Hematopoietic multipotent progenitor cell treated with erythropoietin and hydrocortisone succinate and interleukin-3 and kit ligand, for 4 days (in vitro differentiated cells): ENCODE results near the gene TSPAN3.

Source experiments
- DNase-seq: peaks from one replicate; pipeline ENCODE4 v3.0.0-alpha.2; 2015

TSPAN3 gene

DNA sequence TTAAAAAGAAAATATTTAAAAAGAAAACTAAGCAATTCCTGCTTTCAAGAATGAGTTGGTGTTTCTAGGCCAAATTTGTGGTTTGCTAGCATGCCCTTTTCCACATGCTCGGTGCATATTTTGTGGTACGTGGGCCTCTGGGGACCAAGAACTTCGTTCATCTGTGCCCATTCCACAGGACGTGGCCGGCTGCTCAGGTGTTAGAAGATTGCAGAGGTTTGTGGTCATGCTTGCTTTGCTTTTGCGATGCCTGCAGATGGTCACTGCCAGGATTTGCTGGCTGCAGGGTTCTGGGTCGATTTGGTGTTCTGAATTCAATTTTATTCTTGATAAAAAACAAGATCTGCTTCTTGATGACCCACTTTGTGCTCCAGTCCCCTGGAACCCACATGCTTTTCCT is 68.5 kb downstream of the TSPAN3 start:
- no peak for DNase-seq

DNA sequence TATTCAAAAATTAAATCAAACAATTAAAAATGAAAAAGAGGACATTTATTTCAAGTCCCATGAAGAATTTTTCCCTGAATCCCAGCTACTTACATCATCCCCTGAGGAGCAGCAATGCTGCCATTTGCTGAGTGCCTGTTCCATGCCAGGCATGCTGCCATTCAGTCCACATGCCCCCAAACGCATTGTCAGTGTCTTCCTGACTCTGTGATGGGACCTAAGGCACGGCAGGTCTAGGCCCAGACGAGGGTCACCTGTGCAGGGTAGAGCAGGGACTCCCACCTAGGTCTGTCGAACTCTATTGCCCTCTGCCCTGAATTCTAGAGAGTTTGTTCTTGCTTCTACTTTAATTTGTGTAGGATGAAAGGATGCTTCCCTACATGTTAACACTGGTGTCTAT is 68.9 kb downstream of the TSPAN3 start:
- DNase-seq, result no peak

DNA sequence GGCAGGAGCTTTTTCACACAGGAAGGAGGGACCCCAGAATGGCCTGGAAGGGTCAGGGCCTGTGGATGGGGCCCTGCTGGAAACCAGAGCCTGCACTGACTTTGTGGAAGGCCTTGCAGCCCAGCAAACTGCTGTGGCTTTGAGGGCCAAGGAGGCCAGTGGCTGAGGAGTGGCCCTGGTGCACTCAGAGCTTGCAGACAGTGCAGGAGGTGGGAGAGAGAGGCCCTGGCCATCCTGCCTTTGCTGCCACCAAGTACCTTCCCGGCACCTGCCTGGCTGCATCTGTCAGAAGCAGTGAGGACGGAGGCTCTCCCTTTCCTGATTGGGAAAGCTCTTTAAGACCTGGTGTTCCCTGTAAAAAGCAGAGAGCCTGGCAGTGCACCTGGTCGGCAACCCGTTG is 69.6 kb downstream of the TSPAN3 start:
- DNase-seq, result no peak

DNA sequence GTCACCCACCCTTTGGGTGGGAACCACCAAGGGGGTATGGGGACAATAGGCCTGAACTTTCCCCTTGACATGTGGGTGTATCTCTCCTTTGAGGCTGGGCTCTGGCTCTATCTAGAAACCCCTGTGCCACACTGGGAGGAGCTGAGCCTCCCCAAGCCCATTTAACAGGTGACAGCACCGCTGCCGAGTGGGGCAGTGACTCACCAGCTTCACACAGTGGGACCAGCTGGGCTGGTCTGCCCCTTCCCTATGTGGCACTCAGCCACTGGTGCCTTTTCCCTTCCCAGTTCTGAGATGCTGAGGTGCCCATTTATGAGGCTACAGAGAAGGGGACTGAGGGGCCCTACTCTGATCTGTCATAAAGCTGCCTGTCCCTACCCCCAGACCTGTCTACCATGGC is 70.9 kb downstream of the TSPAN3 start:
- DNase-seq, result no peak

DNA sequence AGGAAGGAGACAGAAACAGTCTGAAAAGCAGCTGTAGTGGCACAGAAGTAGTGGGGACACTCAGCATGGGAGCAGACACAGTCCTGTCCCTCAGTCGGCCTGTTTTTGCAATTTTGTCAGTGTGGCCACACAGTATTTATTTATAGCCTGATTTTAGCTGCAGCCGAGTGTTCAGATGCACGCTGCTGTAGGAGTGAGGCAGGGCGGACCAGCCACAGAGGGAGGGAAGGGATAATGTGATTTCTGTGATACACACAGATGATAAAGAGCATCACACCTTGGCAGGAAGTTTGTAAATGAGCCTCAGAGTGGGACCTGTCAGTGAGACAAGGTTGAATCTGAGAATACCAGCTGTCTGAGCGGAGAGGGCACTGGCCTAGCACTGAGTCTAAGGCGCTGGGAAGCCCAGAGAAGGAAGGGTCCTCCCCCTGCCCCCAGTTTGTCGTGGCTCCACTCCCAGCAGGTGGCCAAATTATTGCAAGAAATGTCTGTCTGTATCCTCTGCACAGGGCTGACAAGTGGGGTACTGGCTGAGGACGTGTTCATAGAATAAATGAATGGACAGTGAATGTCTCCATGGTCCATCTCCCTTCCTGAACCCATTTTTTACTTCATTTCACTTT is 72.1 kb downstream of the TSPAN3 start:
- DNase-seq, result no peak

DNA sequence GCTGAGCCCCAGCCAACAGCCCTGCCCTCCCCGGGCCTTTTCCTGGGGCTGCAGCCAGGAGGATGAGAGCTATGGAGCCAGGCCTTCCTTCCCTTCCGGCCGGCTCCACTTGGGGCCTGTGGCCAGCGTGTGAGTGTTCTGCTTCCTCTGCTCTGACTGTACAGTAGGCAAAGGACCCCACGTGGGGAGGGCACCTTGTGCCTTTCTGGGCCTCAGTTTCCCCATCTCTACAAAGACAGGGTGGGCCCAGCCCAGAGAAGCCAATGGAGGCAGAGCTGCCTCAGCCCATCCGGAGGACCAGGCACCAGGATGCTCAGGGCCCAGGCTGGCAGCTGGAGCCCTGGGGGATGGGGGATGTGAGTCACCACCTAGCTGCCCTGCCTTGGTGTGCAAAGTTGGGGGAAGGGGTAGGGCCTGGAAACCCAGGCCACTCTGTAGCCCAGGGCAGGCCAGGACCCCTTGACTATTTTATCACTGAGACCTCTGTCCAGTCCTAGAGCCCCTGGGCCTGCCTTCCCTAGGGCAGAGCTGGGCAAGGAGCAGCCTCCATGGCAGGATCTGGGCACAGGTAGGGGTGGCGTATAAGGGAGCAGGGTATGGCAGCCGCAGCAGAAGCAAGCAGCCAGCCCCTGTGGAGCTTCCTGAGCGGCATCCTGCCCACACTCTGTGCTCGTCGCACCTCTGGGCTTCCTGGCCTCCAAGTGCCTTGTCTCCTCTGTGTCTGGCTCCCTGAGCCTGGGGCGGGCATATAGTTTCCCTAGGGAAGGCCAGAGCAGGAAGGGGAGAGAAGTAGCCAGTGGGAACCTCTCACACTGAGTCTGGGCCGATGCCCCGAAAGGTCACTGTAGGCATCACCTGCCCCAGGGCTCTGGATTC is 74.1 kb downstream of the TSPAN3 start:
- no peak for DNase-seq

DNA sequence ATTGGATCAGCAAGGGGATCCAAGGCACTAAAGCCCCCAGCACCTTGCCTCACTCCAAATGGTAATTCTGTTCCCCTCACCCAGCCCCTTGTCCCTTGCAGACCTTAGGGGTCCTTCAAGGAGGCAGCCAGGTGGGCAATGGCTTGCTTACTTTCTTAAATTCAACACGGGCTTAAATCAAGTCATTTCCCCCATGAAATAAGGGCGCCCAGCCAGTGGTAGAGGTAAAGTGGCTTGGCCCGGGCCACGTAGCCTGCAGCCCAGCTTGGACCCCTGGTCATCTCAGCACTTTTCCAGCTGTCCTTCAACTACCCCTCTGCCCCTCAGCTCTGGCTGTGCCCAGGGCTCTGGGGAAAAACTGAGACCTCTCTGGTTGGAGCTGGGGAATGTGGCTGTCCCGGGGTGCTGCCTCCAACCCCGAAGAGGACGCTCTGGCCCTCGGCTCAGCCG is 74.8 kb downstream of the TSPAN3 start:
- no peak for DNase-seq

DNA sequence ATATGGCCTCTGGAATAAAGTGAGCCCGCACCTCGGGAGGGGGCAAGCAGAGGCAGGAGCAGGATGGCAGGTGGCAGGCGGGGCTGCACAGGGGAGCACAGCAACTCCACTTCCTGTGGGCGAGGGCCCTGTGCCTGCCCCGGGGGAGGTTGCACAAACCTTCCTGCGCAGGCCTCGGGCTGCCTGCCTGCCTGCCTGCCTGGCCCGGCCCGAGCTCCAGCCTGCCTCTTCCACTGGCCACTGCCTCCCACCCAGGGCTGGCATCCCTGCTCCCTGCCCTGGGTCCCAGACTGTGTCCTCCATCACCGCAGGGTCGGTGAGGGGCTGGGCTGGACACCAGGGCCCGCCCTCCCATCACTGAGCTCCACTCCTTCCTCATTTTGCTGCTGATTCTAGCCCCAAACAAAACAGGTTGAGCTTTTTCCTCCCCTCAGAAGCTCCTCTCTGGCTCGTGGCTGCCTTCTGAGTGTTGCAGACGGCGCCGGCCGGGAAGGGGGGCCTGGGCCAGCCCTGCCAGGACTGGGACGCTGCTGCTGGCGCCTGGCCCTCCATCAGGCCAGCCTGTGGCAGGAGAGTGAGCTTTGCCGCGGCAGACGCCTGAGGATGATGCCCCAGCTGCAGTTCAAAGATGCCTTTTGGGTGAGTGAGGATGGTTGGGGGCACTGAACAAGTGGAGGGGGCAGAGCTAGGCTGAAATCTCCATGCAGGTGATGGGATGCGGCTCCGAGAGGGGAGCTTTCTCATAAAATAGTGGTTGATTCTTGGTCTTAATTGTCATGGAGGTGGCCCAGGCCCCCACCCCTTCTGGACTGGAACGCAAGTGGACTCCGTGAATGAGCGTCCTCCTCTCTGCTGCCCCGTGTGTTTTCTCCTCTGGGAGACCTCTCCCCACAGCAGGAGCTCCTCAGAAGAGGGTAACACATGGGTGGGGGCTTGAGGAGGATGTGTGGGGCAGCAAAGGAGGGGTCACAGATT is 75.7 kb downstream of the TSPAN3 start, which contains the start of gene PSTPIP1:
Gene PSTPIP1, plus strand, starts transcription at position 156 of the 975 bp plus-strand sequence. Its CDS starts 448 bp downstream, at position 604.
- DNase-seq, result peak; percentile 70

DNA sequence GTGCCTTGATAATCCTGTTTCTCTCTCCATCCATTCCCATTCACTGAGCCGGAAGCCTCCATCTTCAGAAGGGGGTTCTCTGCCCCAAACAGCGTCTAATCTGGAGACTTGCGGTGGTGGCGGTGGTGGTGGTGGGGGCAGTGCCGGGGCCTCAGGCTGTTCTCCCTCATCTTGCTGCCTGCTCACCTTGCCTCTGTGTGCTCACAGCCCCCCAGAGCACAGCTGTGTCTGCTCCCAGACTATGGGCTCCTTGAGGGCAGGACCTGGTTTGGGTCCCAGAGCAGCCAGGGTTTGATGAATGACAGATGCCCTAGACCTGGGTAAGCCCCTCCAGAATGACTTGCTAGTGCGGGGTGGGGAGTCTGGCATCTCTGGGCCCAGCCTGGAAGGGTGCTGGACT is 76.4 kb downstream of the TSPAN3 start:
- no peak for DNase-seq

DNA sequence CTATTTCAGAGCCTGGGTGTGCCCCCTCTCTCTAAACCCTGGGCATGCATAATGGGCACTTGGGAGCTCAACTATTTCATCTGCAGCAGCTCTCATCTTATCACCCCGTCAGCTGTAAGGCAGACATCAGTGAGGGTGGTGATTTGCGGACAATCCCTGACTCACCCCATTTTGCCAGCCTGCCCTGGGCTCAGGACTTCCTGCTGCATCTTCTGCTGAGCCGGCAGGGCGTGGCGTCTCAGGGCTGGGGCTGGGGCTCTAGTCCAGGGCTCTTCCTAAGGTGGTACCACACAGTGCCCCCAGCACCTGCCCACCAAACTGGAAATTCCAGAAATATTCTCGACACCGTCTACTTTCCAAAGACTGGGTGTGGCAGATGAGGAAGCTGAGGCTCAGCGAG is 76.9 kb downstream of the TSPAN3 start:
- DNase-seq, result peak; percentile 43

DNA sequence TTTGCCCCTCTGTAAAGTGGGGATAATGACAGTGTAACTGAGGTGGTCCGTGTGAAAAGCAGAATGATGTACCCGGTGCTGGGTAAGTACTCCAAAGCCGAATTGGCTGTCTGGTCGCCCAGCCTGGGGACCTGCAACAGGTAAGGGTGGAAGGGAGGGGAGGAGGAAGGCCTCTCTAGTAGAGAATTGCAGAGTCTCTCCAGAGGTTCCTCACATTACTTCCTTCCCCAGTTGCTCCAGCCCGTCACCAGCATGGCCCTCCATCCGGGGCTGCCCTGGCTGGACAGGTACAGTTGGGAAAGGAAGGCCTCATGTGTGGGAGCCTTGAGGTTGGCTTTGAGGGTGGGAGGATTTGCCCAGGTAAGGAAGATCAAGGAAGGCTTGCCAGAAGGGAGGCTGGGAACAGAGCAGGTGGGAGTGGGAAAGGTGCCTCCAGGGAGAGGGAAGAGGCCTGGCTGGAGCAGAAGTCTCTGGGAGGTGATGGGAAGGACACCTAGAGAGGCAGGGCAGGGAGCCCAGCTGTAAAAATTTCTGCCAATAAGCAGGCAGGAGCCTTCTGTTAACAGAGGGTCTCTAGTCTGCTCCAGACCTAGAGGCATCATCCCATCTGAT is 77.7 kb downstream of the TSPAN3 start:
- no peak for DNase-seq

DNA sequence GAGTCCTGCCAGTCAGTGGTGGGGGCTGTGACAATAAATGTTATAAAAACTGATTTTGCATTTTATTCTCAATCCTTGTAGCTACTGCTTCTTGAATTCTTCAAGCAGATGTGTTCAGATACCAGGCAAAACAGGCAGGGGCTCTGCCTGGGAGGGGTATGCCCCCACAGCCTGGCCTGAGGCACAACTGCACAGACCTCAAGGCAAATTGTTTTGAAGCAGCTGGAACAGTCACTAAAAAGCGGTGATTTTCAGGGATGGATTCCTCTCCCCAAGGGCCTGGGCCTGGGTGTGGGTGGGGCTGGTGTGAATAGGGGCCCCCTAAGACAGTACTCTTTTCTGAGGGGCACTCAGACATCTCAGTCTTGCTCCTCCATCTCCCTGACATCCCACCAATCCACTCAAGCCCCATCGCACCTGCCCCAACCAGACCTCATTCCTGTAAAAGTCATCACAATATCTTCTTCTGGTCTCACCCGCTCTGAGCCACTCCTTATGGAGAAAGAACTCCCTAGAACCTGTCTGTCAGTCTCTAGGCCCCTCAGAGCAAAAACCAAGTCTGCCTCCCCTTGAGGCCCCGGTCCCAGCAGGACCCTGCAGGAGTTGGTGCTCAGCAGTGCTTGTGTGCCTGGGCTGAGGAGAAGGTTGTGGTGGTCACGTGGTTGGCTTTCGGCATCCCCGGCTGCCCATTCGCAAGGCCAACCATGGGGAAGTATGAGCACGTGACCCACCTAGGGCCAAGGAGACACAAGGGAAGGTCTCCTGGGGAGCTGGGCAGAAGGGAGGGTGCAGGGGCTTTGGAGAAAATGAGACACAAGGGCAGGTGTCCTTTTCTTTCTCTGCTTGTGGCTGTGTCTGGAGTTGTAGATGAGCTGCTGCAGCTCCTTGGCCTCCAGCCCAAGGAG is 78.9 kb downstream of the TSPAN3 start:
- DNase-seq, result no peak
